Endothelial cell of umbilical vein (primary cell): ENCODE results near the gene SLMAP. TPM values are rescaled to one million over a fixed set of nuclear protein-coding genes. Genes with fewer than 3 reads are reported as not detected.

Experiments
- BruUV-seq: library from RNA; stranded (reverse); fragments of 400-500 nt; replicated peaks from 2 replicates; lab custom pipeline; 2021; lab: Mats Ljungman, UMichigan
- CTCF ChIA-PET: fragments of 300-600, 350-600 bp; sonication (Branson Sonifier 250); formaldehyde crosslinking; loops from one replicate; lab custom pipeline; 2021; ENCODE audit warnings: antibody characterized with exemption, inconsistent platforms; lab: Charles Lee
- POLR2A ChIA-PET: fragments of 300-600, 350-600 bp; sonication (Branson Sonifier 250); formaldehyde crosslinking; loops from one replicate; lab custom pipeline; 2021; ENCODE audit warnings: antibody characterized with exemption, inconsistent platforms; lab: Charles Lee
- DNase-seq: peaks from one replicate; pipeline ENCODE4 v3.0.0-alpha.2; 2011; ENCODE audit warnings: low read depth, low spot score
- FAIRE-seq: peaks from 2 replicates; lab custom pipeline; 2011; peaks lifted over from hg19 to GRCh38; lab: Jason Lieb, UNC
- H2AFZ ChIP-seq: 2 replicates; pipeline ENCODE4 v1.6.0; 2012; ENCODE audit warnings: low read depth, low read length, control low read depth, inconsistent platforms
- H3K27ac ChIP-seq: 2 replicates; pipeline ENCODE4 v1.5.1; 2011; ENCODE audit warnings: low read depth, mild to moderate bottlenecking, control low read depth, low read length, moderate library complexity; ENCODE audit not compliant: insufficient read depth
- H3K27me3 ChIP-seq, 2 experiments: 2 replicates each; pipeline versions ENCODE4 v1.6.0 to v1.6.1; 2011; ENCODE audit warnings: low read length in 2 of 2, mixed read lengths in 1 of 2; ENCODE audit not compliant: control insufficient read depth in 2 of 2, insufficient read depth in 2 of 2
- H3K36me3 ChIP-seq, 2 experiments: 2 replicates in 1 of 2; 3 replicates in 1 of 2; pipeline ENCODE4 v1.5.1; 2011; ENCODE audit warnings: low read length in 2 of 2, mild to moderate bottlenecking in 1 of 2, moderate library complexity in 1 of 2; ENCODE audit not compliant: control insufficient read depth in 2 of 2, insufficient read depth in 2 of 2; ENCODE audit errors: extremely low read depth in 1 of 2
- H3K4me1 ChIP-seq: 3 replicates; pipeline ENCODE4 v1.5.1; 2011; ENCODE audit warnings: mild to moderate bottlenecking, low read length; ENCODE audit not compliant: control insufficient read depth, insufficient read depth; ENCODE audit errors: extremely low read depth
- H3K4me2 ChIP-seq: 2 replicates; pipeline ENCODE4 v1.6.1; 2011; ENCODE audit warnings: low read length, control low read depth, mixed read lengths; ENCODE audit not compliant: insufficient read depth
- H3K4me3 ChIP-seq, 3 experiments: fragments of 200-600 bp in 1 of 3; sonication (generic), shearing (Covaris generic) in 1 of 3; replicated peaks in 1 of 3; 2 replicates each; pipeline ENCODE4 v1.5.1; 2011 to 2016; ENCODE audit warnings: control low read depth in 3 of 3, low read length in 3 of 3, mild to moderate bottlenecking in 2 of 3, inconsistent platforms in 1 of 3, low read depth in 1 of 3, moderate library complexity in 1 of 3; ENCODE audit not compliant: insufficient read depth in 1 of 3
- H3K79me2 ChIP-seq: 2 replicates; pipeline ENCODE4 v1.6.0; 2012; ENCODE audit warnings: low read length, inconsistent platforms; ENCODE audit not compliant: control insufficient read depth, insufficient read depth
- H3K9ac ChIP-seq: replicated peaks from 2 replicates; pipeline ENCODE3; 2011; ENCODE audit warnings: low read length, control low read depth; ENCODE audit not compliant: insufficient read depth; ENCODE audit errors: extremely low read depth
- H3K9me1 ChIP-seq: replicated peaks from 3 replicates; pipeline ENCODE4 v1.6.0; 2011; ENCODE audit warnings: mild to moderate bottlenecking, low read length; ENCODE audit not compliant: control insufficient read depth, insufficient read depth; ENCODE audit errors: extremely low read depth
- H3K9me3 ChIP-seq: replicated peaks from 2 replicates; pipeline ENCODE4 v1.5.1; 2012; ENCODE audit warnings: low read length, inconsistent platforms; ENCODE audit not compliant: control insufficient read depth, insufficient read depth
- H4K20me1 ChIP-seq: replicated peaks from 2 replicates; pipeline ENCODE3; 2011; ENCODE audit warnings: mild to moderate bottlenecking, low read length; ENCODE audit not compliant: control insufficient read depth, insufficient read depth; ENCODE audit errors: extremely low read depth
- CTCF ChIP-seq, 2 donors: IDR thresholded peaks; 1 replicate in 1 of 2; 2 replicates in 1 of 2; pipeline ENCODE4 v1.5.1; 2011; ENCODE audit warnings: low read length in 2 of 2, mild to moderate bottlenecking in 2 of 2, moderate library complexity in 2 of 2, control low read depth in 1 of 2, inconsistent platforms in 1 of 2, low read depth in 1 of 2; ENCODE audit not compliant: insufficient read depth in 1 of 2; ENCODE audit errors: extremely low read depth in 1 of 2
- EZH2 ChIP-seq: IDR thresholded peaks from 2 replicates; pipeline ENCODE4 v1.6.1; 2012; ENCODE audit warnings: borderline replicate concordance, low read depth, mild to moderate bottlenecking, moderate library complexity, low read length, inconsistent platforms; ENCODE audit not compliant: severe bottlenecking
- FOS ChIP-seq: IDR thresholded peaks from 2 replicates; pipeline ENCODE4 v1.6.1; 2011; ENCODE audit warnings: mild to moderate bottlenecking, low read length, moderate library complexity, borderline replicate concordance; ENCODE audit not compliant: insufficient read depth
- GATA2 ChIP-seq: IDR thresholded peaks from 2 replicates; pipeline ENCODE4 v1.7.0; 2011; ENCODE audit warnings: low read depth, mild to moderate bottlenecking, moderate library complexity, mixed read lengths, low read length; ENCODE audit not compliant: insufficient read length, insufficient read depth
- JUN ChIP-seq: IDR thresholded peaks from 2 replicates; pipeline ENCODE4 v1.6.1; 2011; ENCODE audit warnings: borderline replicate concordance, low read depth; ENCODE audit not compliant: insufficient read length, insufficient read depth
- MAX ChIP-seq: IDR thresholded peaks from 2 replicates; pipeline ENCODE4 v1.6.1; 2011; ENCODE audit not compliant: insufficient read depth, insufficient read length
- MYC ChIP-seq: IDR thresholded peaks from one replicate; pipeline ENCODE4 v1.6.1; 2011; ENCODE audit warnings: mild to moderate bottlenecking, low read depth, low read length
- POLR2A ChIP-seq: IDR thresholded peaks from 2 replicates; pipeline ENCODE4 v1.6.1; 2012; ENCODE audit warnings: low read depth, mild to moderate bottlenecking, control low read depth, low read length
- POLR2AphosphoS5 ChIP-seq: IDR thresholded peaks from 2 replicates; pipeline ENCODE4 v1.6.1; 2012; ENCODE audit warnings: low read depth, mild to moderate bottlenecking, control low read depth, low read length, moderate library complexity; ENCODE audit not compliant: insufficient read depth
- dilution Hi-C: fragments of 300-500 bp; cut with MboI; formaldehyde crosslinking; loops from one replicate; pipeline ENCODE4 v1.15.0; 2019; ENCODE audit warnings: low sequenced_read_pairs; ENCODE audit not compliant: extremely low pct_ligation_motif_present
- intact Hi-C: fragments of 100-400 bp; cut with micrococcal nuclease; formaldehyde crosslinking; loops from one replicate; pipeline ENCODE4 v1.10.0; 2022
- polyA plus RNA-seq, 4 experiments: library from polyadenylated mRNA; depleted of rRNA in 3 of 4; stranded (reverse) in 3 of 4; unstranded in 1 of 4; fragments of >200 nt; gene quantifications; 2 replicates each; pipeline versions ENCODE4 v1.2.1 to v1.2.3, GENCODE V29; 2011 to 2012; ENCODE audit warnings: missing spikeins in 1 of 4
- total RNA-seq: library from RNA; stranded (reverse); gene quantifications from 2 replicates; pipeline ENCODE4 v1.2.3, GENCODE V29; 2021

The SLMAP gene
- total and polyA plus RNA-seq, 2 donors (not counting 3 experiments of a cell fraction or from before 2014, with no cell fraction given): 9.8 to 54.7 TPM

GRCh38 chr3:57848177-57848738, 92.1 kb downstream of the SLMAP start:
- DNase-seq (no peak), FAIRE-seq (no peak)
- CTCF ChIA-PET: no interaction called here

More at GRCh38 chr3:57848177-57848738, 92.1 kb downstream of the SLMAP start:
- intact Hi-C loops: no loop called here
- H3K79me2 ChIP-seq: no peaks in the 10 kb centered on the region
- no peaks in the 10 kb centered on the region for H3K27me3 ChIP-seq
- no peaks in the 10 kb centered on the region for H3K9me3 ChIP-seq
- H3K4me3 ChIP-seq: no peak overlapping the region
- POLR2A ChIA-PET: no interaction called here
- no peaks in the 10 kb centered on the region for H3K36me3 ChIP-seq
- TF ChIP-seq MAX: no peak
- no peak for TF ChIP-seq FOS
- no peak for TF ChIP-seq CTCF (IDR thresholded peaks at IDR 0.05; ENCODE audit: extremely low read depth in 1 of 2, insufficient read depth in 1 of 2, low read depth in 1 of 2, low read length in 2 of 2)
- TF ChIP-seq JUN: no peak
- TF ChIP-seq MYC: no peak
- TF ChIP-seq EZH2: no peak
- no peak for TF ChIP-seq POLR2A
- TF ChIP-seq GATA2: no peak
- no peak for TF ChIP-seq POLR2AphosphoS5
- no peaks in the 10 kb centered on the region for H3K4me1 ChIP-seq
- H3K9ac ChIP-seq: no peak overlapping the region
- no peaks in the 10 kb centered on the region for H4K20me1 ChIP-seq
- dilution Hi-C loops: no loop called here
- BruUV-seq: no TSS peak
- no peak overlapping the region for H3K4me2 ChIP-seq
- H3K9me1 ChIP-seq: no peaks in the 10 kb centered on the region
- no peak overlapping the region for H3K27ac ChIP-seq
- H2AFZ ChIP-seq: no peak overlapping the region
